A549 (cell line): ENCODE measurements around the gene SDC4. TPM values are rescaled to one million over a fixed set of nuclear protein-coding genes. Genes with fewer than 3 reads are reported as not detected.

Source experiments
- ATAC-seq, 2 experiments: fragments of 200-7000 bp in 1 of 2; fragments of >200 bp in 1 of 2; cut with Nextera tagmentation in 1 of 2; cut with Tn5 transposase in 1 of 2; 3 replicates each; pipeline versions ENCODE4 v1.8.0 to v1.9.1; 2018 to 2020; ENCODE audit warnings: mild to moderate bottlenecking in 1 of 2, moderate library complexity in 1 of 2
- CTCF ChIA-PET: fragments of 300-600 bp; sonication (Branson Sonifier 250); formaldehyde crosslinking; extraction: SDS; loops from one replicate; lab custom pipeline; 2021; ENCODE audit warnings: antibody characterized with exemption, inconsistent platforms; lab: Yijun Ruan, JAX
- POLR2A ChIA-PET: fragments of 350-600 bp; formaldehyde crosslinking; extraction: SDS; loops from one replicate; lab custom pipeline; 2021; ENCODE audit warnings: antibody characterized with exemption, inconsistent platforms; lab: Yijun Ruan, JAX
- DNase-seq, 2 experiments: peaks; one replicate each; pipeline versions ENCODE4 v3.0.0 to v3.0.0-alpha.2; 2011 to 2016; ENCODE audit warnings: low read depth in 1 of 2, low spot score in 1 of 2
- FAIRE-seq: peaks from 2 replicates; lab custom pipeline; 2011; peaks lifted over from hg19 to GRCh38; lab: Jason Lieb, UNC
- H3K27ac ChIP-seq, 2 experiments: fragments of >200 bp; sonication (Bioruptor Twin); formaldehyde crosslinking; 3 replicates each; pipeline ENCODE4 v1.5.1; 2016 to 2017
- H3K4me1 ChIP-seq: fragments of >200 bp; sonication (Bioruptor Twin); formaldehyde crosslinking; 3 replicates; pipeline ENCODE4 v1.6.1; 2016
- H3K4me2 ChIP-seq: fragments of >200 bp; sonication (Bioruptor Twin); formaldehyde crosslinking; 3 replicates; pipeline ENCODE4 v1.6.1; 2016
- H3K4me3 ChIP-seq: fragments of >200 bp; sonication (Bioruptor Twin); formaldehyde crosslinking; 3 replicates; pipeline ENCODE4 v1.5.1; 2016
- H3K9me3 ChIP-seq: fragments of >200 bp; sonication (Bioruptor Twin); formaldehyde crosslinking; 3 replicates; pipeline ENCODE4 v1.6.1; 2016
- CHD4 ChIP-seq: fragments of 200-600 bp; sonication (generic); IDR thresholded peaks from 2 replicates; pipeline ENCODE4 v1.6.1; 2016; ENCODE audit warnings: antibody characterized with exemption, mild to moderate bottlenecking, borderline replicate concordance
- FOSB ChIP-seq: fragments of 250-450 bp; sonication (Bioruptor Pico); IDR thresholded peaks from 2 replicates; pipeline ENCODE4 v1.5.0; 2020; ENCODE audit warnings: mild to moderate bottlenecking, moderate library complexity
- HDAC2 ChIP-seq: fragments of 200-600 bp; sonication (generic); IDR thresholded peaks from 2 replicates; pipeline ENCODE4 v1.6.1; 2016
- HOXA7 ChIP-seq: fragments of 250-450 bp; sonication (Bioruptor Pico); IDR thresholded peaks from 2 replicates; pipeline ENCODE4 v1.5.0; 2020; ENCODE audit warnings: mild to moderate bottlenecking, moderate library complexity
- HOXB13 ChIP-seq: fragments of 250-450 bp; sonication (Bioruptor Pico); IDR thresholded peaks from 2 replicates; pipeline ENCODE4 v1.5.0; 2020; ENCODE audit warnings: low read depth, mild to moderate bottlenecking, moderate library complexity
- KDM1A ChIP-seq: fragments of 200-600 bp; sonication (generic); IDR thresholded peaks from 2 replicates; pipeline ENCODE4 v1.6.1; 2016; ENCODE audit warnings: low read depth, mild to moderate bottlenecking
- KDM5A ChIP-seq: fragments of 200-600 bp; sonication (generic); IDR thresholded peaks from 2 replicates; pipeline ENCODE4 v1.6.1; 2016; ENCODE audit warnings: antibody characterized with exemption, mild to moderate bottlenecking
- MAZ ChIP-seq: fragments of 150-350 bp; IDR thresholded peaks from 2 replicates; pipeline ENCODE4 v1.6.1; 2014; ENCODE audit warnings: antibody characterized with exemption, low read depth, low read length, borderline replicate concordance
- NPAS2 ChIP-seq: fragments of 250-450 bp; sonication (Bioruptor Pico); IDR thresholded peaks from 2 replicates; pipeline ENCODE4 v1.8.0; 2022; ENCODE audit warnings: mild to moderate bottlenecking, moderate library complexity, borderline replicate concordance
- NR3C1 ChIP-seq: fragments of >200 bp; sonication (Bioruptor Twin); formaldehyde crosslinking; IDR thresholded peaks from 3 replicates; pipeline ENCODE4 v1.6.1; 2017
- PBX3 ChIP-seq: IDR thresholded peaks from 2 replicates; pipeline ENCODE4 v1.6.1; 2012
- PHF8 ChIP-seq: fragments of 200-600 bp; sonication (generic); IDR thresholded peaks from 2 replicates; pipeline ENCODE4 v1.6.1; 2016; ENCODE audit warnings: low read depth, mild to moderate bottlenecking, antibody characterized with exemption, moderate library complexity, borderline replicate concordance
- POLR2A ChIP-seq: IDR thresholded peaks from 2 replicates; pipeline ENCODE4 v1.6.1; 2012; ENCODE audit warnings: mild to moderate bottlenecking, low read length
- ZNF302 ChIP-seq: fragments of 250-450 bp; sonication (Bioruptor Pico); IDR thresholded peaks from 2 replicates; pipeline ENCODE4 v1.9.0; 2021; ENCODE audit warnings: inconsistent platforms, mild to moderate bottlenecking, moderate library complexity
- ZSCAN20 ChIP-seq: fragments of 250-450 bp; sonication (Bioruptor Pico); IDR thresholded peaks from 2 replicates; pipeline ENCODE4 v1.8.0; 2022; ENCODE audit warnings: mild to moderate bottlenecking, moderate library complexity
- WGBS: methylation state at CpG from one replicate; pipeline ENCODE4 v1.1.6; 2017; ENCODE audit errors: missing lambda C conversion rate; 5-methylcytosine and 5-hydroxymethylcytosine counted together
- polyA plus RNA-seq, 4 experiments: library from polyadenylated mRNA; depleted of rRNA in 3 of 4; stranded (reverse); fragments of >200 nt; fragmentation: RNase III in 1 of 4; extraction: RNeasy Plus Mini Kit Qiagen cat#74134 plus additional on column Dnase treatment in 1 of 4; gene quantifications; 2 replicates in 3 of 4; 3 replicates in 1 of 4; pipeline ENCODE4 v1.2.3, GENCODE V29; 2011 to 2017
- TF ChIP-seq, protein P1 (sequence below): fragments of >200 bp; sonication (Bioruptor Twin); formaldehyde crosslinking; IDR thresholded peaks from 3 replicates; pipeline ENCODE4 v1.6.1; 2016

Gene SDC4
- polyA plus RNA-seq, 2 of the 4 experiments (the other 2 are of a cell fraction), result 27.4 to 35.6 TPM

DNA sequence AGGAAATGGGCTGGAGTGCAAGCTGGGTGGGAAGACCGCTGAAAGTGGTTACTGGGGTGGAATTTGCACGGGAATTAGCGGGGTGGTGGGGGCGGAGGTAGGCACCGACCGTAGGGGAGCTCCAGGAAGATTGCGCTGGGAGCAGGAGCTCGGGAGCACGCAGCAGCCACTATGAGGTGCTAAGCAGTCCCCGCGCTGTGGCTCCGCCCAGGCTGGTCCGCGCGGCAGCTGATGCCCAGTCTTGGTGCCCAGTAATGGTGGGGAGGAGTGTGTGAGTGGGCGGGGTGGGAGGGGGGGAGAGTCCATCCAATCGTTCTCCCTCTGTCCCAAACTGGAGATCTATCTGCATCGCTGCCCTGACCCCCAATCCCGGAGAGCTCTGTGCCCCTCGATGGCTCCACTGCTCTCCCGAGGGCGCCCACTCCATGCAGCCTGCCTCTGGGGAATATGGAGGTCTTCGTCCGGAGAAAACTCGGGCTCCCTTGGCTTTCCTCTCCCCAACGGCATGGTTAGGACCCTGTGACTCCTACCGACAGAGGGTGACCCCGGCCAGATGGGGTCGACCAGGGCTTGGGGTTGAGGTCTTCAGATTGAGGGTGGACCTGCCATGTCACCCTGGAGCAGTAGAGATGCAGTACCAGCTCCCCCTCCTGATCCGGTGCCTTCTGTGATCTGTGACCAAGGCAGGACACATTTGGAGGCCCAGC is 24.6 kb upstream of the SDC4 start (continued):
- TF ChIP-seq, protein P1, sequence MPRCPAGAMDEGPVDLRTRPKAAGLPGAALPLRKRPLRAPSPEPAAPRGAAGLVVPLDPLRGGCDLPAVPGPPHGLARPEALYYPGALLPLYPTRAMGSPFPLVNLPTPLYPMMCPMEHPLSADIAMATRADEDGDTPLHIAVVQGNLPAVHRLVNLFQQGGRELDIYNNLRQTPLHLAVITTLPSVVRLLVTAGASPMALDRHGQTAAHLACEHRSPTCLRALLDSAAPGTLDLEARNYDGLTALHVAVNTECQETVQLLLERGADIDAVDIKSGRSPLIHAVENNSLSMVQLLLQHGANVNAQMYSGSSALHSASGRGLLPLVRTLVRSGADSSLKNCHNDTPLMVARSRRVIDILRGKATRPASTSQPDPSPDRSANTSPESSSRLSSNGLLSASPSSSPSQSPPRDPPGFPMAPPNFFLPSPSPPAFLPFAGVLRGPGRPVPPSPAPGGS, result no peak

- FAIRE-seq (no peak), ATAC-seq (no peak), DNase-seq (no peak)
- WGBS, result 94% methylated on average over 10 of the region's 10 CpGs
- no peak overlapping the region for H3K4me3 ChIP-seq
- no peak overlapping the region for H3K4me2 ChIP-seq
- TF ChIP-seq HDAC2 (no peak), ZSCAN20 (CRISPR knock-in tag) (no peak), FOSB (CRISPR knock-in tag) (no peak), HOXA7 (CRISPR knock-in tag) (no peak), ZNF302 (CRISPR knock-in tag) (no peak), PBX3 (no peak), CHD4 (no peak), POLR2A (no peak), MAZ (no peak), KDM1A (no peak), PHF8 (no peak), HOXB13 (no peak)
- TF ChIP-seq, protein P1, result no peak
- no peak overlapping the region for H3K27ac ChIP-seq
- H3K4me1 ChIP-seq, result no peaks in the 10 kb centered on the region
- no peaks in the 10 kb centered on the region for H3K9me3 ChIP-seq
- POLR2A ChIA-PET, result interaction anchor here (0.5 to 0.6 kb wide), 2 partner anchors 24 to 1982 kb away, joined by 3 read pairs; no protein-coding TSS in a partner anchor
- CTCF ChIA-PET, result interaction anchor here (0.6 to 12.1 kb wide), 19 partner anchors 8 to 398 kb away, joined by 3 to 240 read pairs (median 6); partner anchors contain the start of genes DBNDD2 and SYS1
Measured at GRCh38 chr20:45372241-45372640, 24.0 kb upstream of the SDC4 start.

DNA sequence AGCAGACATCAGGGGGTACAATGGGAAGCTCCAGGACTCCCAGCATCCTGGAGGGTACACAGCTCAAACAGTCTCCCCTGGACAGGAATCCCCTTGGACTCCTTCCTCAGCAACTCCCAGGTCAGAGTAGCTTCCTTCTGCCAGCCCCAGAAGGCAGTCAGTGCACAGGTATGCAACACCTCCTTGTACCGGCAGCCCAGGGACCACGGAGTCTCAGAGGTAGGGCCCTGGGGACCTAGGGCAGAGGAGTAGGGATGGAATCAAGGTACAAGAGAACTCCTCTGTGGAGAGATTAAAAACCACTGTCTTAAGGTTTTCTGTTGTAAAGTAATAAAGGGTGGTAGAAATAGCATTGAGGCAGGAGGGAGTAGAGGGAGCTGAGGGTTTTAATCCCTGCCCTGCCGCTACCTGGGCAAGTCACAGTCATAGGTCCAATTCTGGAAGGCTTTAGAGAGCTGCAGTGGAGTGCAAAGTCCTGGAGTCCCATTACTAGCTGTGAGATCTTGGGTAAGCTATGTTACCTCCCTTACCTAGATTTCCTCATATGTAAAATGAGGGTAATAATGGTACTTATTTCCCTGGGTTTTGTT is 22.4 kb upstream of the SDC4 start:
- DNase-seq (no peak), ATAC-seq (no peak), FAIRE-seq (no peak)
- ChIA-PET POLR2A (interaction anchor here (0.6 to 0.7 kb wide), 2 partner anchors 23 to 68 kb away, joined by 3 to 5 read pairs; no protein-coding TSS in a partner anchor), CTCF (interaction anchor here (0.7 to 12.1 kb wide), 14 partner anchors 8 to 400 kb away, joined by 3 to 240 read pairs (median 6); partner anchors contain the start of genes DBNDD2 and SYS1)
- TF ChIP-seq NR3C1 (no peak), KDM5A (no peak), PHF8 (no peak), NPAS2 (CRISPR knock-in tag) (no peak)
- Histone ChIP-seq H3K9me3 (no peaks in the 10 kb centered on the region), H3K4me2 (no peak overlapping the region), H3K4me1 (no peaks in the 10 kb centered on the region), H3K4me3 (no peak overlapping the region), H3K27ac (no peak overlapping the region)
- whole genome bisulfite sequencing, result 91% methylated on average over 3 of the region's 3 CpGs
